ENCODE results near the gene GBGT1. TPM values are rescaled to one million over a fixed set of nuclear protein-coding genes. Genes with fewer than 3 reads are reported as not detected.
A peak's percentile ranks its signal among the peaks of the same experiment; 100 is the strongest.

GBGT1 gene
- total and polyA plus RNA-seq, 9 of the 15 experiments (the other 6 are each of a cell fraction or from before 2014, with no cell fraction given): 0.55 to 25.8 (median 13.7) TPM

DNA sequence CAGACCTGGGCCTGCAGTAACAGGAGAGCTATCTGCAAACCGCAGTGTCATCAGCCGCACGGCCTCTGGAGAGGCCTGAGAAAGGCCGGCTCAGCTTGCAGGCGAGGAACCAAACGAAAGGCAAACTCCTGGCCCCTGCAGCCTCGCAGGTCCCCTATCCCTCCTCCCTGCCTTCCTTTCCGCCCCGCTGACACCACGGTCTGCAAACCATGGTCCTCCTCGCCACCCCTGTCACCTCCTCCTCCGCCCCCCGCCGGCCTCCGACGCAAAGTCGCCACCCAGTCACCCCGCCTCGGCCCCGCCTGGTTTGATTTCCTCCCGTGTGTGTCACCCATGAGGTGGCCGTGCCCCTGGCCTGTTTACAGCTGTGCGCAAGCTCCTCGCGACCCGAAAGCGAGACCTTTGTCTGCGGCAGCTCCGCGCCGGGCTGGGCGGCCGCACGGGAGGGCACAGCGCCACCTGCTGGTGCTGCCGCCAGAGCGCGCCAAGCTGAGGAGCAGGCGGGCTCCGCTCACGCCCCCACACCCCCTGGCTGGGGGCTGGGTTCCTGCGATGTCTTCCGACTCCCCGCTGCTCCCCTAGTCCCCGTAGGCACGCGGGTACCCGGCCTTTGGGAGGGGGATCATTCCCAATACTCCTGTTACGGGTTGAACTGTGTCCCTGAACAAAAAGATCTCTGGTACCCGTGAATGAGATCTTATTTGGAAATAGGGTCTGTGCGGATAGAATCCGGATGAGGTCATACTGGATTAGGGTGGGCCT, 19.4 kb downstream of the GBGT1 start (continued):
- TF ChIP-seq JUNB (CRISPR knock-in tag; conservative IDR thresholded peaks at IDR 0.05): no peak
- TF ChIP-seq MYC (IDR thresholded peaks at IDR 0.05; ENCODE audit: low read depth, low read length): peak; percentile 35; the same call in 1 of the 2 replicates
- TF ChIP-seq MYC (CRISPR knock-in tag; IDR thresholded peaks at IDR 0.05; ENCODE audit: borderline replicate concordance, low read depth): no peak
- TF ChIP-seq, protein P1, sequence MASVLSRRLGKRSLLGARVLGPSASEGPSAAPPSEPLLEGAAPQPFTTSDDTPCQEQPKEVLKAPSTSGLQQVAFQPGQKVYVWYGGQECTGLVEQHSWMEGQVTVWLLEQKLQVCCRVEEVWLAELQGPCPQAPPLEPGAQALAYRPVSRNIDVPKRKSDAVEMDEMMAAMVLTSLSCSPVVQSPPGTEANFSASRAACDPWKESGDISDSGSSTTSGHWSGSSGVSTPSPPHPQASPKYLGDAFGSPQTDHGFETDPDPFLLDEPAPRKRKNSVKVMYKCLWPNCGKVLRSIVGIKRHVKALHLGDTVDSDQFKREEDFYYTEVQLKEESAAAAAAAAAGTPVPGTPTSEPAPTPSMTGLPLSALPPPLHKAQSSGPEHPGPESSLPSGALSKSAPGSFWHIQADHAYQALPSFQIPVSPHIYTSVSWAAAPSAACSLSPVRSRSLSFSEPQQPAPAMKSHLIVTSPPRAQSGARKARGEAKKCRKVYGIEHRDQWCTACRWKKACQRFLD (CRISPR knock-in tag; IDR thresholded peaks at IDR 0.05): 0 out of 2 replicates have a peak, but pooled peaks have one; percentile 34
- TF ChIP-seq, protein P2, sequence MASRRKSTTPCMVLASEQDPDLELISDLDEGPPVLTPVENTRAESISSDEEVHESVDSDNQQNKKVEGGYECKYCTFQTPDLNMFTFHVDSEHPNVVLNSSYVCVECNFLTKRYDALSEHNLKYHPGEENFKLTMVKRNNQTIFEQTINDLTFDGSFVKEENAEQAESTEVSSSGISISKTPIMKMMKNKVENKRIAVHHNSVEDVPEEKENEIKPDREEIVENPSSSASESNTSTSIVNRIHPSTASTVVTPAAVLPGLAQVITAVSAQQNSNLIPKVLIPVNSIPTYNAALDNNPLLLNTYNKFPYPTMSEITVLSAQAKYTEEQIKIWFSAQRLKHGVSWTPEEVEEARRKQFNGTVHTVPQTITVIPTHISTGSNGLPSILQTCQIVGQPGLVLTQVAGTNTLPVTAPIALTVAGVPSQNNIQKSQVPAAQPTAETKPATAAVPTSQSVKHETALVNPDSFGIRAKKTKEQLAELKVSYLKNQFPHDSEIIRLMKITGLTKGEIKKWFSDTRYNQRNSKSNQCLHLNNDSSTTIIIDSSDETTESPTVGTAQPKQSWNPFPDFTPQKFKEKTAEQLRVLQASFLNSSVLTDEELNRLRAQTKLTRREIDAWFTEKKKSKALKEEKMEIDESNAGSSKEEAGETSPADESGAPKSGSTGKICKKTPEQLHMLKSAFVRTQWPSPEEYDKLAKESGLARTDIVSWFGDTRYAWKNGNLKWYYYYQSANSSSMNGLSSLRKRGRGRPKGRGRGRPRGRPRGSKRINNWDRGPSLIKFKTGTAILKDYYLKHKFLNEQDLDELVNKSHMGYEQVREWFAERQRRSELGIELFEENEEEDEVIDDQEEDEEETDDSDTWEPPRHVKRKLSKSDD (conservative IDR thresholded peaks at IDR 0.05; ENCODE audit: low read length): no peak
- 0 out of 2 replicates have a peak, but pooled peaks have one; percentile 20 for TF ChIP-seq TCF3 (CRISPR knock-in tag; IDR thresholded peaks at IDR 0.05)
- no peak for TF ChIP-seq ZNF282 (CRISPR knock-in tag; IDR thresholded peaks at IDR 0.05)
- no peak for TF ChIP-seq ZNF764 (CRISPR knock-in tag; IDR thresholded peaks at IDR 0.05; ENCODE audit: low read depth)
- peak; percentile 57; the same call in 1 of the 2 replicates for TF ChIP-seq ZNF583 (CRISPR knock-in tag; IDR thresholded peaks at IDR 0.05)
- no peak for TF ChIP-seq CHD1 (IDR thresholded peaks at IDR 0.05; ENCODE audit: low read length)
- TF ChIP-seq SMARCA4 (IDR thresholded peaks at IDR 0.05): peak; percentile 72
- peak in 1 of 2 experiments; percentile 7; a peak in 2 of 4 replicates for TF ChIP-seq TEAD1 (CRISPR knock-in tag; IDR thresholded peaks at IDR 0.05)
- peak; percentile 61; the same call in 1 of the 2 replicates for TF ChIP-seq ZBTB1 (CRISPR knock-in tag; IDR thresholded peaks at IDR 0.05; ENCODE audit: borderline replicate concordance, low read depth)
- TF ChIP-seq ZFP30 (CRISPR knock-in tag; IDR thresholded peaks at IDR 0.05; ENCODE audit: borderline replicate concordance): no peak
- TF ChIP-seq TEAD4 (IDR thresholded peaks at IDR 0.05; ENCODE audit: low read length): no peak
- no peak for TF ChIP-seq TEAD4 (CRISPR knock-in tag; IDR thresholded peaks at IDR 0.05; ENCODE audit: borderline replicate concordance)
- TF ChIP-seq SRF (CRISPR knock-in tag; IDR thresholded peaks at IDR 0.05): peak in 1 of 2 experiments; percentile 62; a peak in 2 of 4 replicates
- peak; percentile 81; the same call in 1 of the 2 replicates for TF ChIP-seq E2F3 (CRISPR knock-in tag; IDR thresholded peaks at IDR 0.05)
- TF ChIP-seq JUND (IDR thresholded peaks at IDR 0.05; ENCODE audit: borderline replicate concordance, low read depth, low read length): no peak
- TF ChIP-seq JUND (tag; IDR thresholded peaks at IDR 0.05; ENCODE audit: borderline replicate concordance, low read depth, low read length): peak; percentile 23; the same call in 1 of the 3 replicates
- TF ChIP-seq, protein P3, sequence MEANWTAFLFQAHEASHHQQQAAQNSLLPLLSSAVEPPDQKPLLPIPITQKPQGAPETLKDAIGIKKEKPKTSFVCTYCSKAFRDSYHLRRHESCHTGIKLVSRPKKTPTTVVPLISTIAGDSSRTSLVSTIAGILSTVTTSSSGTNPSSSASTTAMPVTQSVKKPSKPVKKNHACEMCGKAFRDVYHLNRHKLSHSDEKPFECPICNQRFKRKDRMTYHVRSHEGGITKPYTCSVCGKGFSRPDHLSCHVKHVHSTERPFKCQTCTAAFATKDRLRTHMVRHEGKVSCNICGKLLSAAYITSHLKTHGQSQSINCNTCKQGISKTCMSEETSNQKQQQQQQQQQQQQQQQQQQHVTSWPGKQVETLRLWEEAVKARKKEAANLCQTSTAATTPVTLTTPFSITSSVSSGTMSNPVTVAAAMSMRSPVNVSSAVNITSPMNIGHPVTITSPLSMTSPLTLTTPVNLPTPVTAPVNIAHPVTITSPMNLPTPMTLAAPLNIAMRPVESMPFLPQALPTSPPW (CRISPR knock-in tag; IDR thresholded peaks at IDR 0.05): peak; percentile 69

Measured in K562 (cell line).